ENCODE data around the gene LEFTY1.
"Not testable (repeated sequence)": the region's sequence is repeated elsewhere in the genome, so short reads cannot be mapped to it uniquely, and the experiment has no call there.

Gene LEFTY1, protein sequence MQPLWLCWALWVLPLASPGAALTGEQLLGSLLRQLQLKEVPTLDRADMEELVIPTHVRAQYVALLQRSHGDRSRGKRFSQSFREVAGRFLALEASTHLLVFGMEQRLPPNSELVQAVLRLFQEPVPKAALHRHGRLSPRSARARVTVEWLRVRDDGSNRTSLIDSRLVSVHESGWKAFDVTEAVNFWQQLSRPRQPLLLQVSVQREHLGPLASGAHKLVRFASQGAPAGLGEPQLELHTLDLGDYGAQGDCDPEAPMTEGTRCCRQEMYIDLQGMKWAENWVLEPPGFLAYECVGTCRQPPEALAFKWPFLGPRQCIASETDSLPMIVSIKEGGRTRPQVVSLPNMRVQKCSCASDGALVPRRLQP

DNA sequence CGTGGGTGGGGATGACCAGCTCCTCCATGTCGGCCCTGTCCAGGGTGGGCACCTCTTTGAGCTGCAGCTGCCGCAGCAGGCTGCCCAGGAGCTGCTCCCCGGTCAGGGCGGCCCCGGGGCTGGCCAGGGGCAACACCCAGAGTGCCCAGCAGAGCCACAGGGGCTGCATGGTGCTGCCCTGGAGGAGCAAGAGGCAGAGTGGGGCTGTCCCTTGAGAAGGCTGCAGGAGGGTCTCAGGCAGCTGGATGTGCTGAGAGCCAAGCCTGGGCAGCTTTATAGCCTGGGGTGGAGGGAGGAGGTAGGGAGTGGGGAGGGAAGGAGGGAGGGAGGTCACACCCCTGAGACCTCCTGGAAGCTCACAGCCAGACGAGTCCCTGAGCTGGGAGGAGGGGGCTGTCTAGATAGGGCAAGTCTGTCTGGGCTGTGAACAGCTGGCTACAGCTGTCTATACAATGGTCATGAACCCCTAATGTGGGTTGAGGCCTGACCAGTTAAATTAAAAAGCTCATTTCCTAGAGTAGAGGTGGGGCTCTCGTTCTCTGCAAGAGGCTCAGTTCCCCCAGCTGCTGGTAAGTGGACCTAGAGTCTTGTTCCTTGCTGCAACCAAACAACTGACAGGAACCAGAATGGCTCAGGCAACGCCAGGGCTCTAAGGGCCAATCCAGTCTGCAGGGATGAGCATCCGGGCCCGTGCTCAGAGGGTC lies at the start of gene LEFTY1:
LEFTY1 (minus strand) TSS at position 249 of the 704 bp plus-strand sequence; CDS start at position 169, 80 bp downstream.
- no peaks in the 10 kb centered on the region for H3K36me3 ChIP-seq (ENCODE audit: control insufficient read depth in 5 of 5, insufficient read depth in 5 of 5, low read length in 5 of 5)
- no peaks in the 10 kb centered on the region for H3K4me1 ChIP-seq (ENCODE audit: control insufficient read depth in 5 of 5, insufficient read depth in 5 of 5, low read length in 5 of 5)
- no peaks in the 10 kb centered on the region for H3K27me3 ChIP-seq (ENCODE audit: control insufficient read depth in 5 of 5, insufficient read depth in 4 of 5, low read length in 5 of 5)
- no peak within 1 kb of the TSS for H3K27ac ChIP-seq (ENCODE audit: low read depth, low read length)
- H3K9me3 ChIP-seq (ENCODE audit: control insufficient read depth in 5 of 5, low read length in 5 of 5): no peaks in the 10 kb centered on the region
- no peak within 1 kb of the TSS for H3K9ac ChIP-seq (ENCODE audit: low read length in 5 of 5)
- H3K4me3 ChIP-seq (ENCODE audit: low read depth in 1 of 5, low read length in 5 of 5): no peak within 1 kb of the TSS

DNA sequence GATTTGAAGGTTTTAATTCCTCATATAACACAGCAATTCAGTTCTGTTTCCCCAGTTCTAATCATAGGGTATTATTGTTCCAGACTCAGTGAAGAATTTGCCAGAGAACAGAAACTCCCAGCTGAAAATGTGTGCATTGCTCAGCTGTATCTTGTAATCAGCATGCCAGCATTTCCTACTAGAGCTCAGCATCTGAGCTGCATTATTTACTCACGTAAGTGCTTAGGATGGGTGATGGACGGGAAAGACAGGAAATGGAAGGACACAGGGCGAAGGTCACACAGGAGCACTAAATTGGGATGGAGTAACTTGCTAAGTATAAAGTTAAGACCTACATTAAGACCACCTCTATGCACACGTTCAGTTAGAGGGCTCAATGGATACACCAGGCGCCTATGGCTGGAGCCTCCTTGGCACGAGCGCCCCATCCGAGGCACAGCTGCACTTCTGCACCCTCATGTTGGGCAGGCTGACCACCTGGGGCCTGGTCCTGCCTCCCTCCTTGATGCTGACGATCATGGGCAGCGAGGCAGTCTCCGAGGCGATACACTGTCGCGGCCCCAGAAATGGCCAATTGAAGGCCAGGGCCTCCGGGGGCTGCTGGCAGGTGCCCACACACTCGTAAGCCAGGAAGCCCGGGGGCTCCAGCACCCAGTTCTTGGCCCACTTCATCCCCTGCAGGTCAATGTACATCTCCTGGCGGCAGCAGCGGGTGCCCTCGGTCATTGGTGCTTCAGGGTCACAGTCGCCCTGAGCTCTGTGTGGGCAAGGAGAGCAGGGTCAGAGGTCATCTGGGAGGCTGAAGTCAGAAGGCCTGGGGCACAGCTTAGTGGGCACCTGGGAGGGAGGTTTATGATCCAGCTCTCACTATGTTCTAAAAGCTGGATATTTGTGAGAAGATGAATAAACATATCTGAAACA lies 48.4 kb upstream of the LEFTY1 start:
- Histone ChIP-seq H3K27me3 (ENCODE audit: control insufficient read depth in 5 of 5, insufficient read depth in 4 of 5, low read length in 5 of 5) (no peaks in the 10 kb centered on the region), H3K4me3 (ENCODE audit: low read depth in 1 of 5, low read length in 5 of 5) (no peak overlapping the region), H3K36me3 (ENCODE audit: control insufficient read depth in 5 of 5, insufficient read depth in 5 of 5, low read length in 5 of 5) (no peaks in the 10 kb centered on the region), H3K4me1 (ENCODE audit: control insufficient read depth in 5 of 5, insufficient read depth in 5 of 5, low read length in 5 of 5) (peaks cover 4 to 20% (median 18%) of the 10 kb centered on the region in 5 donors), H3K9me3 (ENCODE audit: control insufficient read depth in 5 of 5, low read length in 5 of 5) (no peaks in the 10 kb centered on the region), H3K9ac (ENCODE audit: low read length in 5 of 5) (no peak overlapping the region), H3K27ac (ENCODE audit: low read depth, low read length) (no peak overlapping the region)

DNA sequence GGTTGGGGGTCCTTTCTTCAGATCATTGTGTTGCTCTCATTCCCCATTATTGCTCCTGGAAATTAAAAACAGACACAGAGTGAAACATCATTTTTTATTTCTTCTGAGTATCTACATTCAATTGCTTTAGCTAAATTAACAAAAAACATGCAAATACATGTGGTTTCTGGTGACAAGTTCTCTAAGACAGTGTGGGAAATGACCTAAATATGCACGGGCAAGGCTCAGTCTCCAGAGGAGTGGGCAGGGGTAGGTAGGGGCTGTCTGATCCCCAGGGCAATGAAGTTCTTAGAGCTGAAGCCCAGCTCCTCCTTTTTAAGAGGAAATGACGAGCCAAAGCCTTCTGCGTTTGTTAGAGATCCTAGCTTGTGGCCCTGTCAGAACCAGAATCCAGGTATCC lies 47.6 kb upstream of the LEFTY1 start:
- Histone ChIP-seq H3K4me3 (ENCODE audit: low read depth in 1 of 5, low read length in 5 of 5) (no peak overlapping the region), H3K9ac (ENCODE audit: low read length in 5 of 5) (no peak overlapping the region), H3K27ac (ENCODE audit: low read depth, low read length) (no peak overlapping the region), H3K27me3 (ENCODE audit: control insufficient read depth in 5 of 5, insufficient read depth in 4 of 5, low read length in 5 of 5) (no peaks in the 10 kb centered on the region), H3K36me3 (ENCODE audit: control insufficient read depth in 5 of 5, insufficient read depth in 5 of 5, low read length in 5 of 5) (no peaks in the 10 kb centered on the region), H3K9me3 (ENCODE audit: control insufficient read depth in 5 of 5, low read length in 5 of 5) (no peaks in the 10 kb centered on the region), H3K4me1 (ENCODE audit: control insufficient read depth in 5 of 5, insufficient read depth in 5 of 5, low read length in 5 of 5) (peaks cover 2 to 15% (median 14%) of the 10 kb centered on the region in 5 donors)

DNA sequence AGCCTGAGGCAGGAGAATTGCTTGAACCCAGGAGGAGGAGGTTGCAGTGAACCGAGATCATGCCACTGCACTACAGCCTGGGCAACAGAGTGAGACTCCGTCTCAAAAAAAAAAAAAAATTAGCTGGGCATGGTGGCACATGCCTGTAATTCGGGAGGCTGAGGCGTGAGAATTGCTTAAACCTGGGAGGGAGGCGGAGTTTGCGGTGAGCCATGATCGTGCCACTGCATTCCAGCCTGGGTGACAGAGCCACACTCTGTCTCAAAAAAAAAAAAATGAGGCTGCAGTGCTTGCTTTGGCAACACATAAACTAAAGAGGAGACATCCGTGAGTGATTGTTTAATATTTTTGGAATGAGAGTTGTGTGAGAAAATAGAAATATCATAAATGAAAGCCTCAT lies 47.1 kb upstream of the LEFTY1 start:
- peaks cover 0 to 10% (median 9%) of the 10 kb centered on the region in 5 donors for H3K4me1 ChIP-seq (ENCODE audit: control insufficient read depth in 5 of 5, insufficient read depth in 5 of 5, low read length in 5 of 5)
- H3K27me3 ChIP-seq (ENCODE audit: control insufficient read depth in 5 of 5, insufficient read depth in 4 of 5, low read length in 5 of 5); H3K4me3 ChIP-seq (ENCODE audit: low read depth in 1 of 5, low read length in 5 of 5); H3K27ac ChIP-seq (ENCODE audit: low read depth, low read length); H3K36me3 ChIP-seq (ENCODE audit: control insufficient read depth in 5 of 5, insufficient read depth in 5 of 5, low read length in 5 of 5); H3K9me3 ChIP-seq (ENCODE audit: control insufficient read depth in 5 of 5, low read length in 5 of 5); H3K9ac ChIP-seq (ENCODE audit: low read length in 5 of 5): not testable (repeated sequence)

DNA sequence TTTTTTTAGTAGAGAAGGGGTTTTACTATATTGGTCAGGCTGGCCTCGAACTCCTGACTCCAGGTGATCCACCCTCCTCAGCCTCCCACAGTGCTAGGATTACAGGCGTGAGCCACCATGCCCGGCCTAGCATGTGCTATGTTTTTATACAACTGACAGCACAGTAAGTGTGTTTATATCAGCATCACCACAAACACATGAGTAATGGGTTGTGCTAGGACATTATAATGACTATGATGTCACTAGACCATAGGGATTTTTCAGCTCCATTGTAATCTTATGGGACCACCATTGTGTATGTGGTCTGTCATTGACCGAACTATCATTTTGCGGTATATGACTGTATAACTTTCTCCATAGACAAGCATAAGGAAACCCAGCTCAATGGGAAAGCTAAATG lies 45.8 kb upstream of the LEFTY1 start:
- H3K36me3 ChIP-seq (ENCODE audit: control insufficient read depth in 5 of 5, insufficient read depth in 5 of 5, low read length in 5 of 5): no peaks in the 10 kb centered on the region
- no peaks in the 10 kb centered on the region for H3K4me1 ChIP-seq (ENCODE audit: control insufficient read depth in 5 of 5, insufficient read depth in 5 of 5, low read length in 5 of 5)
- H3K27ac ChIP-seq (ENCODE audit: low read depth, low read length): no peak overlapping the region
- H3K27me3 ChIP-seq (ENCODE audit: control insufficient read depth in 5 of 5, insufficient read depth in 4 of 5, low read length in 5 of 5): no peaks in the 10 kb centered on the region
- H3K9me3 ChIP-seq (ENCODE audit: control insufficient read depth in 5 of 5, low read length in 5 of 5): no peaks in the 10 kb centered on the region
- H3K9ac ChIP-seq (ENCODE audit: low read length in 5 of 5): no peak overlapping the region
- H3K4me3 ChIP-seq (ENCODE audit: low read depth in 1 of 5, low read length in 5 of 5): no peak overlapping the region

DNA sequence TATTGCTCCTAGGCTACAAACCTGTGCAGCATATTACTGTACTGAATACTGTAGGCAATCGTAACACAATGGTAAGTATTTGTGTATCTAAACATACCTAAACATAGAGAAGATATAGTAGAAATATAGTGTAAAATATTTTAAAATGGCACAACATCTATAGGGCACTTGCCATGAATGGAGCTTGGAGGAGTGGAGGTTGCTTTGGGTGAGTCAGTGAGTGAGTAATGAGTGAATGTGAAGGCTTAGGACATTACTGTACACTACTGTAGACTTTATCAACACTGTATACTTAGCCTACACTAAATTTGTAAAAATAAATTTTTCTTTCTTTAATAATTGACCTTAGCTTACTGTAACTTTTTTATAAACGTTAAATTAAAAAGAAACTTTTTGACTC lies 44.1 kb upstream of the LEFTY1 start:
- Histone ChIP-seq H3K36me3 (ENCODE audit: control insufficient read depth in 5 of 5, insufficient read depth in 5 of 5, low read length in 5 of 5) (no peaks in the 10 kb centered on the region), H3K27ac (ENCODE audit: low read depth, low read length) (no peak overlapping the region), H3K4me3 (ENCODE audit: low read depth in 1 of 5, low read length in 5 of 5) (no peak overlapping the region), H3K9ac (ENCODE audit: low read length in 5 of 5) (no peak overlapping the region), H3K4me1 (ENCODE audit: control insufficient read depth in 5 of 5, insufficient read depth in 5 of 5, low read length in 5 of 5) (no peaks in the 10 kb centered on the region), H3K9me3 (ENCODE audit: control insufficient read depth in 5 of 5, low read length in 5 of 5) (no peaks in the 10 kb centered on the region), H3K27me3 (ENCODE audit: control insufficient read depth in 5 of 5, insufficient read depth in 4 of 5, low read length in 5 of 5) (no peaks in the 10 kb centered on the region)

DNA sequence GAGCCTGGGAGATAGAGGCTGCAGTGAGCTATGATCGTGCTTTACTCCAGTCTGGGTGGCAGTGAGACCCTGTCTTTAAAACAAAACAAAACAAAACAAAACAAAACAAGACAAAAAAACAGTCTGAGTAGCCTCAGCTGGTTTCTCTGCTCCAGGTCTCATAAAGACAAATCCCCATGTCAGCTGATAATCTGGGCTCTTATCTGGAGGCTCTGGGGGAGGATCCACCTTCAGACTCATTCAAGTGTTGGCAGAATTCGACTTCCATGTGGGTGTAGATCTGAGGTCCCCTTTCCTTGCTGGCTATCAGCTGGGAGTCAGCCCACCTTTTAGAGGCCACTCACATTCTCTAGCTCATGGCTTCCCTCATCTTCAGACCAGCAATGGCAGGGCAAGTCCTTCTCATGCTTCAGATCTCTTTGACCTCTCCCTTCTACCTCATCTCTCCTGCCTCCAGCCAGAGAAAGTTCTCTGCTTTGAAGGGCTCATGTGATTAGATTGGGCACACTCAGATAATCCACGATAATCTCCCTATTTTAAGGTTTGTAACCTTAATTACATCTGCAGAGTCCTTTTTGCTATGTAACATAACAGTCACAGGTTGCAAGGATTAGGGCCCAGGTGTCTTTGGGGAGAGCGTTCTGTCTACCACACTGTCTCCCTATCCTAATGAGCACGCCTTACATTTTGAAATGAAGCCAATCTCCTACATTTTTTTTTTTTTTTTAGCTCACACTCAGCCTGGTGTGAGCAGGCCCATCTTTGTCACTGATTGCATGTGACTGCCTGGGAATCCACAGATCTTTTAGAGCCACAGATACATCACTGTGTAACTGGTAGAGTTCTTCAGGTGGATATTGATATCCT lies 42.6 kb upstream of the LEFTY1 start:
- H3K36me3 ChIP-seq (ENCODE audit: control insufficient read depth in 5 of 5, insufficient read depth in 5 of 5, low read length in 5 of 5): no peaks in the 10 kb centered on the region
- no peak overlapping the region for H3K4me3 ChIP-seq (ENCODE audit: low read depth in 1 of 5, low read length in 5 of 5)
- H3K27ac ChIP-seq (ENCODE audit: low read depth, low read length): no peak overlapping the region
- no peak overlapping the region for H3K9ac ChIP-seq (ENCODE audit: low read length in 5 of 5)
- no peaks in the 10 kb centered on the region for H3K4me1 ChIP-seq (ENCODE audit: control insufficient read depth in 5 of 5, insufficient read depth in 5 of 5, low read length in 5 of 5)
- H3K27me3 ChIP-seq (ENCODE audit: control insufficient read depth in 5 of 5, insufficient read depth in 4 of 5, low read length in 5 of 5): no peaks in the 10 kb centered on the region
- H3K9me3 ChIP-seq (ENCODE audit: control insufficient read depth in 5 of 5, low read length in 5 of 5): no peaks in the 10 kb centered on the region

DNA sequence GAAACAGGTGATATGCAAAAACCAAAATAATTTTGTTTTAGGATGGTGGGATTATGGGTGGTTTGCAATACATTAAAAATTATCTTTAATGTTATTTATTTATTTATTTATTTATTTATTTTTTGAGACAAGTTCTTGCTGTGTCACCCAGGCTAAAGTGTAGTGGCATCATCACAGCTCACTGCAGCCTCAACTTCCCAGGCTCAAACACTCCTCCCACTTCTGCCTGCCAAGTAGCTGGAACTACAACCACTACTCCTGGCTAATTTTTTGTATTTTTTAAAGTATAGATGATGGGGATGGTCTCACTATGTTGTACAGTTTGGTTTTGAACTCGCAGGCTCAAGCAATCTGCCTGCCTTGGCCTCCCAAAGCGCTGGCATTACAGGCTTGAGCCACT lies 41.6 kb upstream of the LEFTY1 start:
- H3K4me1 ChIP-seq (ENCODE audit: control insufficient read depth in 5 of 5, insufficient read depth in 5 of 5, low read length in 5 of 5): no peaks in the 10 kb centered on the region
- H3K36me3 ChIP-seq (ENCODE audit: control insufficient read depth in 5 of 5, insufficient read depth in 5 of 5, low read length in 5 of 5): no peaks in the 10 kb centered on the region
- no peak overlapping the region for H3K9ac ChIP-seq (ENCODE audit: low read length in 5 of 5)
- H3K9me3 ChIP-seq (ENCODE audit: control insufficient read depth in 5 of 5, low read length in 5 of 5): no peaks in the 10 kb centered on the region
- H3K27ac ChIP-seq (ENCODE audit: low read depth, low read length): no peak overlapping the region
- no peaks in the 10 kb centered on the region for H3K27me3 ChIP-seq (ENCODE audit: control insufficient read depth in 5 of 5, insufficient read depth in 4 of 5, low read length in 5 of 5)
- H3K4me3 ChIP-seq (ENCODE audit: low read depth in 1 of 5, low read length in 5 of 5): no peak overlapping the region

DNA sequence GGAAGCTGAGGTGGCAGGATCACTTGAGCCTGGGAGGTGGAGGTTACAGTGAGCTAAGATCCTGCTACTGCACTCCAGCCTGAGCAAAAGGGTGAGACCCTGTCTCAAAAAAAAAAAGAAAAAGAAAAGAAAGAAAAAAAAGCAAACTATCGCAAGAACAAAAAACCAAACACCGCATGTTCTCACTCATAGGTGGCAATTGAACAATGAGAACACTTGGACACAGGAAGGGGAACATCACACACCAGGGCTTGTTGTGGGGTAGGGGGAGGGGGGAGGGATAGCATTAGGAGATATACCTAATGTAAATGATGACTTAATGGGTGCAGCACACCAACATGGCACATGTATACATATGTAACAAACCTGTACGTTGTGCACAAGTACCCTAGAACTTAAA lies 40.5 kb upstream of the LEFTY1 start:
- H3K4me1 ChIP-seq (ENCODE audit: control insufficient read depth in 5 of 5, insufficient read depth in 5 of 5, low read length in 5 of 5); H3K27ac ChIP-seq (ENCODE audit: low read depth, low read length); H3K9ac ChIP-seq (ENCODE audit: low read length in 5 of 5); H3K36me3 ChIP-seq (ENCODE audit: control insufficient read depth in 5 of 5, insufficient read depth in 5 of 5, low read length in 5 of 5); H3K27me3 ChIP-seq (ENCODE audit: control insufficient read depth in 5 of 5, insufficient read depth in 4 of 5, low read length in 5 of 5); H3K4me3 ChIP-seq (ENCODE audit: low read depth in 1 of 5, low read length in 5 of 5); H3K9me3 ChIP-seq (ENCODE audit: control insufficient read depth in 5 of 5, low read length in 5 of 5): not testable (repeated sequence)
